ENCODE data around the gene TUBB. TPM values are rescaled to one million over a fixed set of nuclear protein-coding genes. Genes with fewer than 3 reads are reported as not detected.
A peak's percentile ranks its signal among the peaks of the same experiment; 100 is the strongest.

The TUBB gene
- total RNA-seq, 4 donors from 2014 or later: 152 to 218 (median 207) TPM

- Histone ChIP-seq H3K27ac (peak overlapping the region in 2 of 4 donors; percentile 55 to 60), H3K4me1 (peaks cover 0 to 56% (median 8%) of the 10 kb centered on the region in 4 donors), H3K36me3 (peaks cover 0 to 72% (median 24%) of the 10 kb centered on the region in 3 donors), H3K4me3 (no peak overlapping the region), H3K9me3 (no peaks in the 10 kb centered on the region), H3K27me3 (no peaks in the 10 kb centered on the region)
- WGBS, 2 donors: 26 to 29% methylated on average over 6 of the region's 6 CpGs
- DNase-seq (ENCODE audit: low spot score in 2 of 2): no peak
- TF ChIP-seq CTCF (IDR thresholded peaks at IDR 0.05) (no peak), EP300 (IDR thresholded peaks at IDR 0.05) (no peak), POLR2A (IDR thresholded peaks at IDR 0.05) (no peak)
These were observed 4.9 kb downstream of the TUBB start for GRCh38 chr6:30724906-30725667.

GRCh38 chr6:30725713-30726505 is 5.8 kb downstream of the TUBB start:
- Histone ChIP-seq H3K27ac (peak overlapping the region in 2 of 4 donors; percentile 55 to 60), H3K36me3 (peaks cover 0 to 81% (median 24%) of the 10 kb centered on the region in 3 donors), H3K27me3 (no peaks in the 10 kb centered on the region), H3K4me3 (no peak overlapping the region), H3K4me1 (peaks cover 0 to 62% (median 8%) of the 10 kb centered on the region in 4 donors), H3K9me3 (no peaks in the 10 kb centered on the region)
- TF ChIP-seq POLR2A (IDR thresholded peaks at IDR 0.05): no peak
- no peak for TF ChIP-seq EP300 (IDR thresholded peaks at IDR 0.05)
- no peak for TF ChIP-seq CTCF (IDR thresholded peaks at IDR 0.05)
- 48 to 65% methylated on average over 3 of the region's 3 CpGs for whole genome bisulfite sequencing, 2 donors
- no peak for DNase-seq (ENCODE audit: low spot score in 2 of 2)

- Histone ChIP-seq H3K4me3 (no peak overlapping the region), H3K9me3 (no peaks in the 10 kb centered on the region), H3K27ac (peak overlapping the region in 2 of 4 donors; percentile 24 to 60), H3K27me3 (no peaks in the 10 kb centered on the region), H3K36me3 (peaks cover 0 to 89% (median 24%) of the 10 kb centered on the region in 3 donors), H3K4me1 (peaks cover 0 to 65% (median 8%) of the 10 kb centered on the region in 4 donors)
- 79 to 89% methylated on average over 11 of the region's 11 CpGs for WGBS, 2 donors
- no peak for DNase-seq (ENCODE audit: low spot score in 2 of 2)
- TF ChIP-seq EP300 (IDR thresholded peaks at IDR 0.05): no peak
- TF ChIP-seq CTCF (IDR thresholded peaks at IDR 0.05): no peak
- TF ChIP-seq POLR2A (IDR thresholded peaks at IDR 0.05): no peak
These were observed 6.6 kb downstream of the TUBB start for GRCh38 chr6:30726506-30727413.

GRCh38 chr6:30727920-30728553 is 7.9 kb downstream of the TUBB start:
- no peaks in the 10 kb centered on the region for H3K9me3 ChIP-seq
- H3K36me3 ChIP-seq: peaks cover 0 to 99% (median 18%) of the 10 kb centered on the region in 3 donors
- no peak overlapping the region for H3K4me3 ChIP-seq
- TF ChIP-seq POLR2A (IDR thresholded peaks at IDR 0.05) (no peak), EP300 (IDR thresholded peaks at IDR 0.05) (no peak), CTCF (IDR thresholded peaks at IDR 0.05) (no peak)
- peak overlapping the region in 2 of 4 donors; percentile 28 to 33 for H3K27ac ChIP-seq
- no peaks in the 10 kb centered on the region for H3K27me3 ChIP-seq
- DNase-seq (ENCODE audit: low spot score in 2 of 2): no peak
- 48 to 52% methylated on average over 7 of the region's 7 CpGs for WGBS, 2 donors
- peaks cover 0 to 52% (median 3%) of the 10 kb centered on the region in 4 donors for H3K4me1 ChIP-seq
